GM18861 (cell line): ENCODE results near the gene NKAIN2.
"Not testable (repeated sequence)": the region's sequence is repeated elsewhere in the genome, so short reads cannot be mapped to it uniquely, and the experiment has no call there.

Experiments
- ATAC-seq: cut with Tn5 transposase; IDR thresholded peaks from one replicate; pipeline ENCODE4 v1.9.1; 2021; ENCODE audit not compliant: unreplicated experiment

The NKAIN2 gene

DNA sequence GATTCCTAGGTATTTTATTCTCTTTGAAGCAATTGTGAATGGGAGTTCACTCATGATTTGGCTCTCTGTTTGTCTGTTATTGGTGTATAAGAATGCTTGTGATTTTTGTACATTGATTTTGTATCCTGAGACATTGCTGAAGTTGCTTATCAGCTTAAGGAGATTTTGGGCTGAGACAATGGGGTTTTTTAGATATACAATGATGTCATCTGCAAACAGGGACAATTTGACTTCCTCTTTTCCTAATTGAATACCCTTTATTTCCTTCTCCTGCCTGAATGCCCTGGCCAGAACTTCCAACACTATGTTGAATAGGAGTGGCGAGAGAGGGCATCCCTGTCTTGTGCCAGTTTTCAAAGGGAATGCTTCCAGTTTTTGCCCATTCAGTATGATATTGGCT, 363.6 kb downstream of the NKAIN2 start:
- ATAC-seq: not testable (repeated sequence)

DNA sequence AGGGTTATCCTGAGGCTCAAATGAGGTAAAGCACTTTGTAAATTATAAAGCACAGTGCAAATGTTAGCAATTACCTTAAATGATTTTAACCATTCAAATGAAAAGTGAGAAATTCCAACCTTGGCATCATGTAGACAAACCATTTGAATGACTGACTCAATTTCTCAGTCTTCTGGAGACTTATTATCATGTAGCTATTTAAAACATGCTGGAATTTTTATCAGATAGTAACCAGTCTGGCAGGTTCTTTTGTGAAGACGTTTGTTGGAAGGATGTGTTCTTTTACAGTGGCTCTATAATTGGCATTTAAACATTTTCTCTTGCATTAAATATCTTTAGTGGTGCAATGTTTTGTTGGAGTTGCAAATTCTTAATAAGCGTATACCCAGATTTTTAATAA, 386.6 kb downstream of the NKAIN2 start:
- no peak for ATAC-seq

DNA sequence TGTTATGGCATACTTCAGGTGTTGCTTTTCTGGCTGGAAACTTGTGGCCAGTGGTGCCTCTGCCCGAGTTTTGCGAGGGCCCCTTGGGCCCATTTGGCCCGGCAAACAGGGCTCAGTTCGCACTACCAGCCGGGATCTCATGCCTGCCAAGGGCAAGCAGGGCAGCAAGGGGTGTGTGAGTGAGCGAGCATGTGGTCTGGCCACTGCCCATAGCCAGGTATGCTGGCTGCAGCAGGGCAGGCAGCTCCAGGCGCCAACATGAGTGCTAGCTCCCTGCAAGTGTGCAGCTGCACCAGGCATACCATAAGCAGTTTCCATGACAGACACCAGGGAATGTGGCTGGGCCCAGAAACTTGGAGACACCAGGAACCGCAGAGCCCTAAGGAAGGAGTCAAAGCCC, 389.5 kb downstream of the NKAIN2 start:
- ATAC-seq: no peak

DNA sequence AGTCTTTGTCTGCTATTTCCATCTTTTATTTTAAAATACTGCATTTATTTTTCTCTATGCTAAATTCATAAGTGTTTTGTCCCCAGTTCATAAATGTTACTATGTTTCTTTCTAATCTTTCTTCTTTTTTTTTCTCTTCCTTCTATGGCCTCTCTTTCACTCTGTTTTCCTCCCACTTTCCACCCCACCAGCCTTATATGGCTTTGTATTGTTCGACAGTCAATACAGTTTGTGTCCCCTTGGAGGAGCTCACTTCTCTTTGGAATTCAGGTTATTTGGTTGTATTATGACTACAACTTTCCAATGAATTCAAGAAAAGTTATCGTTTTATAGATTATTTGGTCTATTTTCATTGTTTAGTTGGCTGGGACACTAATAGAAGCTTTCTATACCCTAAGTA, 393.5 kb downstream of the NKAIN2 start:
- ATAC-seq: no peak

DNA sequence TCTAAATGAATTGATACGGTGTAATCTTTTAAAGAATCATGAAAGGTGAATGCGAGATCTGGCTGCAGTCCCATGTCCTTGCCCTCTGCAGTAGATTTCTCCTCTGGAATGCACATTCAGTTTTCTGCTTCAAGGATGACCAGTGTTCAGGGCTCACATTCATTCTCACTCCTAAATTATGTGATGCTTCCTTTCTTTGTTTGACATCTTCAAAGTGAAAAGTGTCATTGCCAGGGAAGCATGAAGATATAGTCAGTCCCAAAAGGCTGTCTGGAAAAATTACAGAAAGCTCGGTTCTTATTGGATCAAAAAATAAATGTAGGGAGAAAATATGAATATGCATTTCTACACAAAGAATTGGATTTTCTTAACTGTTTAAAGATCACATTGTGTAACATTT, 395.6 kb downstream of the NKAIN2 start:
- no peak for ATAC-seq

DNA sequence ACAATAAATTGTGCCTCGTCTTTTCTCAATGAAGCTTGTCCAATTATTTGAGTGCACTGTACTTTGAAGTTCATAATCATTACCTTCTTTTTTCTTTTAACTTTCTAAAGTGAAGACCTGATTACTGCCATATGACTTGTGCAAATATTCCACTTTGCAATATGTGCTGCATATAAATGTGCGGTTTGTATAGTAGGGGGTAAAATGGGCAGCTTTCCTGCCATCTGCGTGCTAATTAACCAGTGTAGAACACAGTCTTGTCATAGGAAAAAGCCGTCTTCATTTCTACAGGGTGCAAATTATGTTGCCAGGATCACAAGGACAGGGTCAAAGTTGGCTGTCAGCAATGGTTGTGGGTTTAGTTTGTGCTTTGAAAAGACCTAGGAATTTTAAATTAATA, 397.0 kb downstream of the NKAIN2 start:
- ATAC-seq: no peak

DNA sequence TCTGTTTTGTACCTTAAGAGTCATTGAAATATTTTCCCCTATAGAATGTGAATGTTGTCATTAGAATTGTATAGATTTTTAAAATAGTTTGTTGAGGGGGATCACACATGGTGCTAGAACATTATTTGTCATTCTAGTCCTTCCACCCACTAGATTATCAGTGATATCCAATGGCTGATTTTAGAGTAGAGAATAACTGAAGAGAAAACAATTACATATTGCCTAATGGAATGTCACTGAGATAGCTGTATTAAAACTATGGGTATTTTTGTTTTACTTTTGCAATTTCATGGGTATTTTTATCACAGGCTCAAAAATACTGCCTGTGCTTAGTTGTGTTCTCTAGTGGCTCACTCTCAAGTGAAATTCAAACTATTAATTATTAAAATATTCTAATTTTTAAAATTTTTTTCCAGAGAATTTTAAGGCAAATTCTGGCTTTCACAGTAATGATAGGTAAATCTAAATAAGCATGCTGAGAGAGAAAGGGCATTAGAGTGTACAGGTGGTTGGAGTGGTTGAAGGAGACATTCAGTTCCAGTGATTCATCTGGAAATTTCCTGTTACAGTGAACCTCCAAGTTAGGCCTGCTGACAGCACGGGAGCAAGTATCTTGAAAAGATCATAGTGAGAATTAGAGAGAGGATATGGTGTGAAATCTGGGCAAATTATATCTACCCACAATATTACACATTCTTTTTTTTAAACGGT, 399.6 kb downstream of the NKAIN2 start:
- no peak for ATAC-seq

DNA sequence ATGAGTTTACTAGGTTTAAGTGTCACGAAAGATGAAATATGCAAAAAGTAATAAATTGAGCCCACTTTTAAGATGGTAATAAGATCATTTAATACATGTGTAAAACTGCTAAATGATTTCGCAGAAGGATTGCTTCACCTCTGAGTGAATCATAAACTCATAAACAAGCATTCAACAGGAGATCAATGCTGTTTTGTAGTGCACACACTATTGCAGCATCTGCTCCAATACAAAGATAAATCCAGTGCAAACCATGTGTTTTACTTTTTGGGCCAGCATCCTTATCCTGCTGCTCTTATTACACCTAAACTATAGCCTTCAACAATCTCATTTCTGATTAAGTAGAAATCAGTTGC, 400.1 kb downstream of the NKAIN2 start:
- ATAC-seq: no peak

DNA sequence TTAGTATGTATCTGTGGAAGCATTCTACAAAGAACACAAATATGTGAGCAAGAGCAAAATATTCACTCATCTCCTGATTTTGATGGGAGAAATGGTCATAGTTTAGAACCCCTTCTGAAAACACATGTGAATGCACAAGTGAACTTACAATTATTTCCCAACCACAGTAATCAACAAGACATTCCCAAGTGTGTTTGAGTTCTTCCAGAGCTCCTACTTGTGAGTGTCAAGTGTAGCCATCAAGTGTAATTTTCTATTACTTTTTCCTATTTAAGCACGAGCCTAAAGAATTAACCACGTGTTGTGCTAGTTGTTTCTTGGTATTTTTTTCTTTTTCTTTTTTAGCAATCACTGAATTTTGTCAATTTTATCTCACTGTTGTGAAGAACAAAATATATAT, 402.3 kb downstream of the NKAIN2 start:
- no peak for ATAC-seq

DNA sequence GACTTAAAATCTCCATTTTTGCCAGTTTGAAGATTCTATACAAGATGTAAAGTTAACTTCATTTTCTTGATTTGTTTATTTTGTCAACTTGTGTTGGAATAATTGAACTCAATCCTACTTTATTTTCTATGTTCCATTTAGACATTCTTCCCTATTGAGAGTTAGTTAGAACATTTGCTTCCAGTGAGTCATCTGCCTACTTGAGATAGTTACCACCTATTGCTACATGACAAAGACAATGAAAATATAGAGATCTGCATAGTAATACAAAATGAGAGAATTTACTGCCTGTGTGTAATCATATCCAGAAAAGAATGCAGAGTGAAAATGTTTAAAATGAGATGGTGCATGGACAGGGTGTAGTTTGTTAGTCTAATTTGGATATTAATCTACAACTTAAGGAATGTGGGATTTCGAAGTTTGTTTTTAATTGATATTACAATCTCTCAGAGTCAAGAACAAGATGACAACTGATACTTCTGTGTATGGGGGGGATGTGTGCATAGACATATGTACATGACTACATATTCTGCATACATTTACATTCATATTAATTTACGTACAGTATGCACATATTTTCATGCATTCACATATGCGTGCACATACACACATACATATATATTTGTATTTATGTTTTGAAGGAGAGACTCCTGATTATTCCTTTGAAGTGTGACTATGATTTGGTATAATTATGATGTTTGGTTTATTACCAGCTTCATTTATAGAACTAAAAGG, 420.1 kb downstream of the NKAIN2 start:
- ATAC-seq: no peak

DNA sequence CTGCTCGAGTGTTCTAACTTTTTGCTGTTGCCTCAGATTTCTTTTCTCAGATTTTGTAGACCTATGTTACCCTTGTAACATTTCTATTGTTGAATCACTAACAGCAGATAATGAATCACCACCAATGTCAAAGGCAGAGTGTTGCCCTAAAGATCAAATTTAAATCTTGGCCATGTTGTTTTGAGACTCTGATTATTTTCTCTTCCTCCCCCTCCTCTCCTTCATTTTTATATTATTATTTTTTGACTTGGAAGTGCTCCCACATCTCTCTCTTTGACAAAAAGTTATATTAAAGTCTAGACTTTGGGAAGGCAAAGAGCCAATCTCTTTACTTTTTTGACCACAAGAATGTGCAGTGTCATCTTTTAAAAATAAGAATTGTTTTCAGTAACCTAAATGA, 422.7 kb downstream of the NKAIN2 start:
- ATAC-seq: no peak

DNA sequence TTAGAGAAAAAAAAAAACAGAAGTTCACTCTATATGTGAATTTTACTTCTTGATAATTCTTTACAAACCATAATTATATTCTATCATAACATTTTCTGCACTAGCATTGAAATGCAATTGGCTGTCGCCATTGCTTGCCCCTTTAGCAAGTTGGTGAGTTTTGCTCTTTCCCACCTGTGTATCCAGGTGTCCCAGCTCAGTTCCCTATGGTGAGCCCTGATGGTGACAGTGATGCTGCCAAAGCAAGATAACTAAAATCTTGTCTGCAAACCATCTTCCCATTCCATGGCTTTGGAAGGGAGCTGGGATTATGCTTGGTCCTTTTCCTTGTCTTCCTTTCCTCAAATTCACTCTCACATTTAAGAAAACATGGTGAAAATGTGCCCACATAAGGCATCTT, 429.6 kb downstream of the NKAIN2 start:
- ATAC-seq: no peak

DNA sequence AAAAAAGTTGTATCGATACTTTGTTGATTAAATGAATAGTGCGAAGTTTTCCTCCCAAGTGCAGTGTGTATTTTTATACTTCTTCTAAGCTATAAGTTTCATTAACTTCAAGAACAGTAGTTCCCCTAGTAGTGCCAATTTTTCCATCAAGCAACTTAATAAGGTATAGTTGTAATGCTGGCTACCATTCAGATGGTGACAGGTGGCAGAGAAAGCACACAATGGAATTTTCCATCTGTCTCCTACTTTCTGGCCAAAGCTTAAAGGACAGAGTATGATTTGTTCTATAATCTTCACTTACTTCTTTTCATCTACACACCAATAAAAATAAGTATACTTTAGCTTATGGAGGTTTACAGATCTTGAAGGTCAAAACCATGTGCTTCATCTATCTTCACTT, 431.1 kb downstream of the NKAIN2 start:
- no peak for ATAC-seq

DNA sequence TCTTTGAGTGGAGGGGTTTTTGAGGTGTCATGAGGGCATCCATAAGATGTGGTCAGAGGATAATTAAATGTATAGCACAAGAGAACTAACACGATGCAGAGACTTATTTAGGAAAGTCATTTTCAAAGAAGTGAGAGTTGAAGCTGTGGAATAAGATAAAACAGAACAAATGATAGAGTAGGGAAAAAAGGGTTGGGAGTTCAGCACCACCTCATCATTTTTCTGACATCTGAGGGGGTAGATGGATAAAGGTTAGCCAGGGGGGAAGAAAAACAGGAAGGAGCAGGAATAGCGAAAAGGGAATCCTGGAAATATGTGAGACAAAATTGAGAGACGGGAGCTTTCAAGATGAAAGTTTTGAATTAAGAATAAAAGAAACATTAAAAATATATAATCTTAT, 434.2 kb downstream of the NKAIN2 start:
- ATAC-seq: no peak

DNA sequence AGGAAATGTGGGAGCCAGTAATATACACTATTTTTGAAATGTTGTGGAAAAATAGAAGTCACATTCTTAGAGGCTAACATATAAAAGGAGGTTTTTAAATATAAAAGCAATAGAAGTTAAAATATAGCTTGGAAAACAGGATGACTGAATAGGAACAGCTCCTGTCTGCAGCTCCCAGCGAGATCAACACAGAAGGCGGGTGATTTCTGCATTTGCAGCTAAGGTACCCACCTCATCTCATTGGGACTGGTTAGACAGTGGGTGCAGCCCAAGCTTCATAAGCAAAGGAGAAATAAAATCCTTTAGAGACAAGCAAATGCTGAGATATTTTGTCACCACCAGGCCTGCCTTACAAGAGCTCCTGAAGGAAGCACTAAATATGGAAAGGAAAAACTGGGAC, 434.7 kb downstream of the NKAIN2 start:
- ATAC-seq: not testable (repeated sequence)

DNA sequence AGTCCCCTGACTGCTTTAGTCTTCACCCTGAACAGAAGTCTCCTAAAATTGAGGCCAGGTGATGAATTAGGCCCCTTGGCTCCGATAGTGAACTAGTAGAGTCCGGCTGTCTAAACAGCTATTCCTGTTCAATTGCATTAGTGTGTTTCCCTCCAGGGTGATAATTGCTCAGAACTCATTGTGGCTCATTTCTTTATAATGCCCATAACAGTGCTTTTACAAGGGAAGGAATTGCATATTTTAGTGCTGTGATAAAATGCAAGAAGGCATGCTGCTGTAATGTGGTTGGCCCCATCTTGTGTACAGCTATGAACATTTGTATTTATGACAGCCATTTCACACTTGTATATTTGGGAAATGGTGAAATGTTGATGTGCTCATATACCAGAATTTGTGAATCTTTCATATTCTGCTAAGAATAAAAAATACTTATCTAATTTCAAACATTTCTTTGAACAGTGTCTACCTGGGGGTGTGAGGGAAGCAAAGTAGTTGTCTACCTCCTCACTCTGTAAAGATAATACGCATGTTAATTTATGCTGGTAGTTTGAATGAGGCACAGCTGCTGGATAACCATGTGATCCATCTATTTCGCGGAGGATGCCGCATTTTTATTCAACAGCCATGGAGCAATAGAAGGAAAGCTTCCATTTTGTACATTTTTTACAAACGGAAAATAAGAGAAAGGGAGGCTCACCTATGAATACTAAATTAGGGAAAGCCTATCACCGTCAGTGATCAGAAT, 451.4 kb downstream of the NKAIN2 start:
- no peak for ATAC-seq

DNA sequence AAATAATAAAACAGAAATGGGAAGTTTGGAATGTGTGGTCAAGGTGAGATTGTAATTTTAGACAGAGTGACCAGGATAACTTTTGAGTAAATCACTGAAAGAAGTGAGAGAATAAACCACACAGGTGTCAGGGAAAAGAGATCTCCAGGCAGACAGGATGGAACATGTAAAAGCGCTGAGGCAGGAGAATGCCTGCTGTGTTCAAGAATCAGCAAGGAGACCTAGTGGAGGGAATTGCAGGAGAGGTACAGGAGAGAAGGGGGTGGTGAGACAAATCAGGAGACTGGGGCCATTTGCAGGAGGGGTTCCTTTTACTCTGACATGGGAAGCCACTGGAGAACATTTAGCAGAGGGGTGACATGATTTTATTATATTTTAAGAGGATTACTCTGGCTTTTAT, 456.7 kb downstream of the NKAIN2 start:
- ATAC-seq: no peak

DNA sequence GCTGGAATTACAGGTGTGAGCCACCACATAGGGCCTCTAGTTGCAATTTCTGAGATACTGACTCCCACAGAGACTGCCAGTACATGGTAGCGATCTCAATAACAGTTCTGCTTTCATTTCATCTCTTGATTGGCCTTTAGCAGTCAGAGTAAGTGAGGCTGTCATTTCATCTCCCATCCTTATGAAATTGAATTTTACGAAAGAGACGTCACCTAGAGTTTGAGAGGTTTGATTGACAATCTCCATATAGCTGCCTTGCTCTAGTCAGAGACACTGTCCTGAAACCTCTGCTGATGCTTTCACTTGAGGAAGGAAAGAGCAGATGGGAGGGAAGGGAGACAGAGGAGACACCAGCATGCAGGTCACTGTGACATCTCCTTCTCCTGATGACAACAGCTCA, 466.1 kb downstream of the NKAIN2 start:
- no peak for ATAC-seq

DNA sequence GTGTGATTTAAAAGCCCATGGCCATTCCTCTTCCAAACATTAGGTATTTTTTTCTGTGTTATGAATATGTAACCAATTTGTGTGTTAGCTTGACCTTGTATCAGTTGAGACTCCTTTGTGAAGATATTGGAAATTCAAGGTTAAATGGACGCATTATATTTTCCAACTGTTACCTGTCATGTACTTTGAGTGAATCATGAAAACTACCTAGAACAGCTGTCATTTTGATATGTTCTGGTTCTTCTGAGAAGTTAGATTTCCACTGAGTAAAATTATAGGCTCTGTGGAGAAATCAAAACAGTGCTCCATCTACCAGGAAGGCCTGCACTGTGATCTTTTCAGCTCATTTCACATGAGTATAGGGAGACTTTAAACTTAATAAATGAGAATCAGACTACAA, 470.0 kb downstream of the NKAIN2 start:
- ATAC-seq: no peak

DNA sequence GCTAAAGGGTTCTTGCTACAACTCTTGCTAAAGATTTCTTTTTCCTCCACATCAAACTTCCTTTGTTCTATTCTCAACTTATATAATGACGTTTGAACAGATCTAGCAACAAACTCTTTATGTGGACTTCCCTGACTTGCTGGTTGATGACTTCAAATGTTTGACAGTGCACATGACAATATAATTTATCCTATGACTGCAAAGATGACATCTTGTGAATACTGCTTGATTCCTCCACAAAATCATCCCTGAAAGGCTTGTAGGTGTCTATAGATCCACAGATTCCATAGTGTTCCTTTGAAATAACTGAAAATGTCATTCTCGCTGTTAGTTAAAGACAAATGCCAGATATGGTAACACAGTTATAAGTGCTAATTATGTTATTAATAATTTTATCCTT, 478.9 kb downstream of the NKAIN2 start:
- no peak for ATAC-seq

DNA sequence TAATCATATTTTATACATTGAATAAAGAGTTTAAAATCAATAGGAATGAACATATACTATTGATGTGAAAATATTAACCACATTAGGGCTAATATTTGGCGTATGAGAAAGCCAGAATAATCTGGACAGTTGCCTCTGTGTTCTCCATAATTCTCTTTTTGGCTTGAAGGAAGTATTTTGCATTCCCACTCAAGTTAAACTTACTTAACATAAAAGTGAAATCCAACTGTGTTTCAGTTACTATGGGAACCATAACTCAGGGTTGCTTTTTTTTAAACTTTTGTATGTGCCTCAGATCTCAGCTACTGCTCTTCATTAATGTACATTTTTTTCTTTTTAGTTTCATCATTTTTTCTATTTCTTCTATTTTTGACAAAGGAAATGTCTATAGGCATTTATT, 479.8 kb downstream of the NKAIN2 start:
- ATAC-seq: no peak

DNA sequence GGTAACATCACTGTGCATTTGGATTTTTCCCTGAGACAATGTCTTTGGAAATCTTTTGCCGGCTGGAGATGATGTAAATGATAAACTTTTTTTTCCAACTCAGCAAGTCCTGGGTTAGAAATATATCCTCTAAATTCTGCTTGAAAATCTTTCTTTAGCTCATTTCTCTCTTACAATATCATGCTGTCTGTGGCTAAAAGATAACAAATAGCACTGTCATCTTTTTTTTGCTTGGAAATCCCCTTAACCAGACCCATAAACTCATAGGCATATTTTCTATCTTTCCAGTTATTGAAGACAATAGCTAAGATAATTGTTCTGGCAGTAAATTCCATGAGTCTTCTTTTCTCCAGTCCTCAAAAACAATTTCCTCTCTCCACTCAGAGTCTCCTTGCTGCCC, 481.5 kb downstream of the NKAIN2 start:
- no peak for ATAC-seq
